H1 (cell line): ENCODE measurements around the gene COL19A1. TPM values are rescaled to one million over a fixed set of nuclear protein-coding genes. Genes with fewer than 3 reads are reported as not detected.

Experiments used
- CTCF ChIA-PET: fragments of 300-600 bp; sonication (Branson Sonifier 250); formaldehyde crosslinking; loops from one replicate; lab custom pipeline; 2021; ENCODE audit not compliant: partially characterized antibody; lab: Charles Lee
- POLR2A ChIA-PET: fragments of 300-600 bp; sonication (Branson Sonifier 250); formaldehyde crosslinking; loops from one replicate; lab custom pipeline; 2021; ENCODE audit warnings: inconsistent platforms; ENCODE audit not compliant: partially characterized antibody; lab: Charles Lee
- DNase-seq, 2 experiments: peaks; one replicate each; pipeline versions ENCODE4 v3.0.0 to v3.0.0-alpha.2; 2010 to 2022; ENCODE audit warnings: low spot score in 2 of 2, low read depth in 1 of 2, mixed read lengths in 1 of 2
- FAIRE-seq: peaks from 2 replicates; lab custom pipeline; 2011; peaks lifted over from hg19 to GRCh38; lab: Jason Lieb, UNC
- H2AFZ ChIP-seq: 2 replicates; pipeline ENCODE4 v1.8.1; 2012; ENCODE audit warnings: low read length, inconsistent platforms
- H2AK5ac ChIP-seq: 2 replicates; pipeline ENCODE4 v1.6.1; 2013; ENCODE audit warnings: low read depth, low read length
- H2BK120ac ChIP-seq: replicated peaks from 2 replicates; pipeline ENCODE3; 2013; ENCODE audit warnings: low read depth, low read length, inconsistent platforms
- H2BK12ac ChIP-seq: 2 replicates; pipeline ENCODE4 v1.6.1; 2013; ENCODE audit warnings: low read depth, low read length
- H2BK15ac ChIP-seq: 2 replicates; pipeline ENCODE4 v1.6.1; 2013; ENCODE audit warnings: low read length
- H2BK20ac ChIP-seq: 2 replicates; pipeline ENCODE4 v1.6.1; 2013; ENCODE audit warnings: low read length
- H2BK5ac ChIP-seq: 2 replicates; pipeline ENCODE4 v1.6.1; 2013; ENCODE audit warnings: low read depth, low read length
- H3K14ac ChIP-seq: 2 replicates; pipeline ENCODE4 v1.6.1; 2013; ENCODE audit warnings: inconsistent platforms; ENCODE audit not compliant: insufficient read length
- H3K18ac ChIP-seq: 2 replicates; pipeline ENCODE4 v1.6.1; 2013; ENCODE audit warnings: low read length; ENCODE audit errors: extremely low read depth
- H3K23ac ChIP-seq: 2 replicates; pipeline ENCODE4 v1.6.1; 2013; ENCODE audit warnings: inconsistent platforms; ENCODE audit not compliant: insufficient read length
- H3K23me2 ChIP-seq: 2 replicates; pipeline ENCODE4 v1.6.1; 2013; ENCODE audit warnings: low read depth, low read length
- H3K27ac ChIP-seq: 2 replicates; pipeline ENCODE4 v1.6.1; 2011; ENCODE audit warnings: low read depth, low read length, inconsistent platforms
- H3K27me3 ChIP-seq, 4 experiments: replicated peaks in 1 of 4; 1 replicate in 1 of 4; 2 replicates in 3 of 4; pipeline versions ENCODE4 v1.6.1 to v1.8.1; 2011 to 2013; ENCODE audit warnings: low read length in 3 of 4, mild to moderate bottlenecking in 3 of 4, inconsistent platforms in 2 of 4, mixed read lengths in 2 of 4, moderate library complexity in 1 of 4; ENCODE audit not compliant: control insufficient read depth in 3 of 4, insufficient read depth in 3 of 4; ENCODE audit errors: extremely low read depth in 1 of 4
- H3K36me3 ChIP-seq, 4 experiments: 2 replicates each; pipeline versions ENCODE4 v1.6.1 to v1.8.1; 2011 to 2013; ENCODE audit warnings: mild to moderate bottlenecking in 4 of 4, low read length in 3 of 4, moderate library complexity in 2 of 4, control low read depth in 1 of 4, inconsistent platforms in 1 of 4; ENCODE audit not compliant: insufficient read depth in 4 of 4, control insufficient read depth in 2 of 4
- H3K4ac ChIP-seq: replicated peaks from 2 replicates; pipeline ENCODE3; 2013; ENCODE audit warnings: low read length, low read depth, mixed read lengths, inconsistent platforms; ENCODE audit not compliant: insufficient read length
- H3K4me1 ChIP-seq, 4 experiments: replicated peaks in 1 of 4; 1 replicate in 1 of 4; 2 replicates in 3 of 4; pipeline versions ENCODE4 v1.6.1 to v1.8.1; 2011 to 2013; ENCODE audit warnings: low read length in 3 of 4, inconsistent platforms in 2 of 4, mixed read lengths in 1 of 4; ENCODE audit not compliant: insufficient read depth in 4 of 4, control insufficient read depth in 3 of 4
- H3K4me2 ChIP-seq, 2 experiments: 2 replicates each; pipeline versions ENCODE4 v1.6.1 to v1.8.1; 2011 to 2013; ENCODE audit warnings: low read depth in 2 of 2, low read length in 2 of 2, control low read depth in 1 of 2, inconsistent platforms in 1 of 2, mild to moderate bottlenecking in 1 of 2; ENCODE audit not compliant: insufficient read depth in 1 of 2
- H3K4me3 ChIP-seq, 4 experiments: fragments of 200-600, 300-600 bp in 1 of 4; sonication (generic), shearing (Covaris generic), sonication (Bioruptor Twin) in 1 of 4; 2 replicates each; pipeline versions ENCODE4 v1.5.1 to v1.8.1; 2011 to 2016; ENCODE audit warnings: low read length in 4 of 4, low read depth in 3 of 4, control low read depth in 2 of 4, inconsistent platforms in 2 of 4, mild to moderate bottlenecking in 2 of 4, mixed read lengths in 1 of 4, moderate library complexity in 1 of 4; ENCODE audit not compliant: insufficient read depth in 2 of 4; ENCODE audit errors: extremely low read depth in 1 of 4
- H3K56ac ChIP-seq: replicated peaks from 2 replicates; pipeline ENCODE3; 2013; ENCODE audit warnings: low read depth, mild to moderate bottlenecking, mixed read lengths, low read length, inconsistent platforms; ENCODE audit not compliant: insufficient read length
- H3K79me1 ChIP-seq: 2 replicates; pipeline ENCODE4 v1.6.1; 2013; ENCODE audit warnings: low read depth, low read length, control low read depth
- H3K79me2 ChIP-seq, 2 experiments: 2 replicates each; pipeline versions ENCODE4 v1.6.1 to v1.8.1; 2012 to 2013; ENCODE audit warnings: low read length in 2 of 2, mild to moderate bottlenecking in 2 of 2, inconsistent platforms in 1 of 2; ENCODE audit not compliant: insufficient read depth in 2 of 2, control insufficient read depth in 1 of 2
- H3K9ac ChIP-seq, 4 experiments: replicated peaks in 1 of 4; 1 replicate in 1 of 4; 2 replicates in 3 of 4; pipeline versions ENCODE4 v1.6.1 to v1.8.1; 2011 to 2013; ENCODE audit warnings: low read depth in 3 of 4, low read length in 3 of 4, control low read depth in 2 of 4, mild to moderate bottlenecking in 2 of 4, moderate library complexity in 2 of 4, inconsistent platforms in 1 of 4; ENCODE audit errors: extremely low read depth in 1 of 4
- H3K9me3 ChIP-seq, 2 experiments: 2 replicates each; pipeline versions ENCODE4 v1.6.1 to v1.8.1; 2012 to 2013; ENCODE audit warnings: mild to moderate bottlenecking in 2 of 2, moderate library complexity in 2 of 2, control low read depth in 1 of 2, inconsistent platforms in 1 of 2, low read depth in 1 of 2, low read length in 1 of 2, mixed read lengths in 1 of 2; ENCODE audit not compliant: insufficient read depth in 2 of 2
- H4K20me1 ChIP-seq, 2 experiments: replicated peaks in 1 of 2; 2 replicates each; pipeline versions ENCODE3 to v1.8.1; 2011 to 2013; ENCODE audit warnings: inconsistent platforms in 2 of 2, low read length in 2 of 2, mild to moderate bottlenecking in 1 of 2; ENCODE audit not compliant: insufficient read depth in 2 of 2, control insufficient read depth in 1 of 2
- H4K5ac ChIP-seq: 2 replicates; pipeline ENCODE4 v1.6.1; 2013; ENCODE audit warnings: low read length, low read depth, mixed read lengths, inconsistent platforms; ENCODE audit not compliant: insufficient read length
- H4K8ac ChIP-seq: 2 replicates; pipeline ENCODE4 v1.8.0; 2013; ENCODE audit warnings: mild to moderate bottlenecking, moderate library complexity, low read length, inconsistent platforms; ENCODE audit not compliant: insufficient read depth; ENCODE audit errors: extremely low read depth
- H4K91ac ChIP-seq: replicated peaks from 2 replicates; pipeline ENCODE3; 2013; ENCODE audit warnings: low read length, mixed read lengths, inconsistent platforms; ENCODE audit not compliant: insufficient read length
- ASH2L ChIP-seq: fragments of 200-600, 300-600 bp; sonication (generic); IDR thresholded peaks from one replicate; pipeline ENCODE4 v1.7.1; 2017; ENCODE audit warnings: low read length
- BRCA1 ChIP-seq: IDR thresholded peaks from 2 replicates; pipeline ENCODE4 v1.6.1; 2012; ENCODE audit warnings: low read depth, low read length, improper control_type of control experiment
- CTCF ChIP-seq, 3 experiments: IDR thresholded peaks; 1 replicate in 2 of 3; 2 replicates in 1 of 3; pipeline versions ENCODE4 v1.5.1 to v1.6.1; 2011; ENCODE audit warnings: low read length in 3 of 3, mild to moderate bottlenecking in 3 of 3, inconsistent platforms in 2 of 3, low read depth in 1 of 3, moderate library complexity in 1 of 3; ENCODE audit not compliant: insufficient read depth in 1 of 3; ENCODE audit errors: control extremely low read depth in 1 of 3
- JUND ChIP-seq: IDR thresholded peaks from 2 replicates; pipeline ENCODE4 v1.6.1; 2011; ENCODE audit warnings: mild to moderate bottlenecking, improper control_type of control experiment, low read length
- RFX5 ChIP-seq: IDR thresholded peaks from 2 replicates; pipeline ENCODE4 v1.6.1; 2011; ENCODE audit warnings: low read depth, low read length, improper control_type of control experiment, borderline replicate concordance
- RXRA ChIP-seq: IDR thresholded peaks from 2 replicates; pipeline ENCODE4 v1.6.1; 2011; ENCODE audit warnings: low read depth, mild to moderate bottlenecking, low read length, moderate library complexity; ENCODE audit not compliant: insufficient read depth
- SIRT6 ChIP-seq: IDR thresholded peaks from one replicate; pipeline ENCODE4 v1.7.1; 2012; ENCODE audit warnings: low read length, inconsistent platforms
- TAF1 ChIP-seq: IDR thresholded peaks from 2 replicates; pipeline ENCODE4 v1.6.1; 2011; ENCODE audit warnings: mild to moderate bottlenecking, low read depth, low read length
- TBP ChIP-seq: IDR thresholded peaks from 2 replicates; pipeline ENCODE4 v1.6.1; 2011; ENCODE audit warnings: low read depth, low read length, improper control_type of control experiment
- ZNF274 ChIP-seq: IDR thresholded peaks from 2 replicates; pipeline ENCODE4 v1.7.0; 2012; ENCODE audit warnings: low read length, borderline replicate concordance; ENCODE audit errors: extremely low read depth
- polyA plus RNA-seq, 7 experiments: library from polyadenylated mRNA; depleted of rRNA in 3 of 7; stranded (reverse) in 5 of 7; unstranded in 2 of 7; fragments of >200 nt in 5 of 7; fragments of 200-250 nt in 2 of 7; gene quantifications; 1 replicate in 5 of 7; 2 replicates in 1 of 7; 4 replicates in 1 of 7; pipeline versions ENCODE4 v1.2.1 to v1.2.3, GENCODE V29; 2011 to 2013; ENCODE audit warnings: missing spikeins in 2 of 7, mixed read lengths in 2 of 7
- total RNA-seq: library from RNA; stranded (reverse); fragmentation: NEBNext Ultra II Directional; extraction: Animal tissue kit (Norgen Biotek cat#: 25700); gene quantifications from 2 replicates; pipeline ENCODE4 v1.2.1, GENCODE V29; 2021

The COL19A1 gene
- total and polyA plus RNA-seq, 2 of the 8 experiments (the other 6 are each of a cell fraction or from before 2014, with no cell fraction given): not detected

- no peak overlapping the region for H3K9ac ChIP-seq
- no peaks in the 10 kb centered on the region for H3K27me3 ChIP-seq
- H2BK12ac ChIP-seq: no peak overlapping the region
- ChIA-PET POLR2A (interaction anchor here (1.1 kb wide), 1 partner anchor 8 kb away, joined by 3 read pairs; no protein-coding TSS in a partner anchor), CTCF (interaction anchor here (0.6 to 2.4 kb wide), 10 partner anchors 8 to 328 kb away, joined by 3 to 10 read pairs (median 4); no protein-coding TSS in a partner anchor)
- H3K79me1 ChIP-seq: no peaks in the 10 kb centered on the region
- H3K23me2 ChIP-seq: no peaks in the 10 kb centered on the region
- H2AK5ac ChIP-seq: no peak overlapping the region
- no peak overlapping the region for H3K23ac ChIP-seq
- no peak overlapping the region for H3K27ac ChIP-seq
- no peak overlapping the region for H2BK5ac ChIP-seq
- H2BK120ac ChIP-seq: no peak overlapping the region
- no peak overlapping the region for H3K4ac ChIP-seq
- no peaks in the 10 kb centered on the region for H3K79me2 ChIP-seq
- H2BK15ac ChIP-seq: no peak overlapping the region
- no peaks in the 10 kb centered on the region for H3K9me3 ChIP-seq
- H3K56ac ChIP-seq: no peak overlapping the region
- H3K14ac ChIP-seq: no peak overlapping the region
- no peak overlapping the region for H2BK20ac ChIP-seq
- DNase-seq (no peak), FAIRE-seq (no peak)
- no peaks in the 10 kb centered on the region; a peak in 1 of 8 replicates for H3K36me3 ChIP-seq
- peak overlapping the region; percentile 84; the same call in 1 of the 2 replicates for H2AFZ ChIP-seq
- H4K8ac ChIP-seq: no peak overlapping the region
- H3K18ac ChIP-seq: no peak overlapping the region
- H4K91ac ChIP-seq: no peak overlapping the region
- H3K4me2 ChIP-seq: no peak overlapping the region
- no peak overlapping the region for H4K5ac ChIP-seq
- H3K4me1 ChIP-seq: no peaks in the 10 kb centered on the region
- no peaks in the 10 kb centered on the region for H4K20me1 ChIP-seq
- no peak overlapping the region for H3K4me3 ChIP-seq
- TF ChIP-seq RFX5: no peak
- TF ChIP-seq ASH2L: no peak
- TF ChIP-seq ZNF274: no peak
- no peak for TF ChIP-seq JUND
- TF ChIP-seq BRCA1: no peak
- TF ChIP-seq SIRT6: no peak
- no peak for TF ChIP-seq CTCF (IDR thresholded peaks at IDR 0.05; ENCODE audit: control extremely low read depth in 1 of 3, insufficient read depth in 1 of 3, low read depth in 1 of 3, low read length in 3 of 3)
- TF ChIP-seq RXRA: no peak
- TF ChIP-seq TAF1: no peak
- no peak for TF ChIP-seq TBP
Measured at GRCh38 chr6:69913361-69913760, 47.0 kb downstream of the COL19A1 start.
